ENCODE results near the gene ABCA1. TPM values are rescaled to one million over a fixed set of nuclear protein-coding genes. Genes with fewer than 3 reads are reported as not detected.
"Not testable (repeated sequence)": the region's sequence is repeated elsewhere in the genome, so short reads cannot be mapped to it uniquely, and the experiment has no call there.

The ABCA1 gene
- total RNA-seq, 2 donors from 2014 or later: 21.6 to 34.8 TPM

GRCh38 chr9:104856413-104856941 lies 71.5 kb downstream of the ABCA1 start:
- H3K36me3 ChIP-seq (ENCODE audit: control insufficient read depth, insufficient read depth, low read length): peaks cover 88% of the 10 kb centered on the region
- no peaks in the 10 kb centered on the region for H3K4me1 ChIP-seq (ENCODE audit: control insufficient read depth, insufficient read depth, low read length)
- Mint-ChIP-seq H3K9me3 (no peaks in the 10 kb centered on the region), H3K36me3 (ENCODE audit: low read depth) (peaks cover 47% of the 10 kb centered on the region), H3K4me1 (peaks cover 32% of the 10 kb centered on the region), H3K27me3 (ENCODE audit: insufficient read depth) (no peaks in the 10 kb centered on the region), H3K27ac (no peak overlapping the region), H3K4me3 (no peak overlapping the region)
- no peaks in the 10 kb centered on the region for H3K27me3 ChIP-seq (ENCODE audit: control insufficient read depth, insufficient read depth, low read length, poor library complexity, severe bottlenecking)
- no peaks in the 10 kb centered on the region for H3K9me3 ChIP-seq (ENCODE audit: control insufficient read depth, low read length)
- TF ChIP-seq CTCF (conservative IDR thresholded peaks at IDR 0.05): no peak
- 70 to 80% methylated on average over 1 to 5 of the region's 5 CpGs for WGBS, 2 experiments (ENCODE audit: insufficient coverage in 1 of 2, insufficient read length in 1 of 2)
- no peak overlapping the region for H3K4me3 ChIP-seq (ENCODE audit: low read length)
- no peak overlapping the region for H3K27ac ChIP-seq (ENCODE audit: low read depth, low read length)
- H3K9ac ChIP-seq (ENCODE audit: extremely low read depth, low read length, poor library complexity, severe bottlenecking): no peak overlapping the region
- DNase-seq: no peak

- TF ChIP-seq CTCF (conservative IDR thresholded peaks at IDR 0.05): no peak
These were observed 72.1 kb downstream of the ABCA1 start for GRCh38 chr9:104855807-104856206.

GRCh38 chr9:104855258-104855657 lies 72.7 kb downstream of the ABCA1 start:
- H3K27ac ChIP-seq (ENCODE audit: low read depth, low read length); H3K27me3 Mint-ChIP-seq (ENCODE audit: insufficient read depth); H3K9ac ChIP-seq (ENCODE audit: extremely low read depth, low read length, poor library complexity, severe bottlenecking); H3K9me3 Mint-ChIP-seq; H3K27me3 ChIP-seq (ENCODE audit: control insufficient read depth, insufficient read depth, low read length, poor library complexity, severe bottlenecking); H3K9me3 ChIP-seq (ENCODE audit: control insufficient read depth, low read length); H3K4me3 ChIP-seq (ENCODE audit: low read length); DNase-seq; H3K27ac Mint-ChIP-seq; H3K4me3 Mint-ChIP-seq; H3K4me1 ChIP-seq (ENCODE audit: control insufficient read depth, insufficient read depth, low read length): not testable (repeated sequence)
- Mint-ChIP-seq H3K4me1 (peaks cover 37% of the 10 kb centered on the region), H3K36me3 (ENCODE audit: low read depth) (peaks cover 44% of the 10 kb centered on the region)
- H3K36me3 ChIP-seq (ENCODE audit: control insufficient read depth, insufficient read depth, low read length): peaks cover 89% of the 10 kb centered on the region
- WGBS, 2 experiments (ENCODE audit: insufficient coverage in 1 of 2, insufficient read length in 1 of 2): 81 to 91% methylated on average over 5 to 7 of the region's 7 CpGs

More at GRCh38 chr9:104855807-104856206, 72.1 kb downstream of the ABCA1 start:
- no peak overlapping the region for H3K9ac ChIP-seq (ENCODE audit: extremely low read depth, low read length, poor library complexity, severe bottlenecking)
- Mint-ChIP-seq H3K4me1 (peaks cover 37% of the 10 kb centered on the region), H3K27me3 (ENCODE audit: insufficient read depth) (no peaks in the 10 kb centered on the region), H3K27ac (no peak overlapping the region), H3K36me3 (ENCODE audit: low read depth) (peaks cover 45% of the 10 kb centered on the region), H3K9me3 (no peaks in the 10 kb centered on the region), H3K4me3 (no peak overlapping the region)
- WGBS, 2 experiments (ENCODE audit: insufficient coverage in 1 of 2, insufficient read length in 1 of 2): 95 to 96% methylated on average over 3 of the region's 3 CpGs
- H3K4me3 ChIP-seq (ENCODE audit: low read length): no peak overlapping the region
- H3K27me3 ChIP-seq (ENCODE audit: control insufficient read depth, insufficient read depth, low read length, poor library complexity, severe bottlenecking): no peaks in the 10 kb centered on the region
- H3K9me3 ChIP-seq (ENCODE audit: control insufficient read depth, low read length): no peaks in the 10 kb centered on the region
- H3K36me3 ChIP-seq (ENCODE audit: control insufficient read depth, insufficient read depth, low read length): peaks cover 88% of the 10 kb centered on the region
- H3K27ac ChIP-seq (ENCODE audit: low read depth, low read length): no peak overlapping the region
- H3K4me1 ChIP-seq (ENCODE audit: control insufficient read depth, insufficient read depth, low read length): no peaks in the 10 kb centered on the region
- no peak for DNase-seq

- no peak overlapping the region for H3K4me3 Mint-ChIP-seq
- H3K27ac ChIP-seq (ENCODE audit: low read depth, low read length): no peak overlapping the region
- no peaks in the 10 kb centered on the region for H3K9me3 ChIP-seq (ENCODE audit: control insufficient read depth, low read length)
- no peak overlapping the region for H3K27ac Mint-ChIP-seq
- H3K9ac ChIP-seq (ENCODE audit: extremely low read depth, low read length, poor library complexity, severe bottlenecking): no peak overlapping the region
- peaks cover 41% of the 10 kb centered on the region for H3K36me3 Mint-ChIP-seq (ENCODE audit: low read depth)
- no peak overlapping the region for H3K4me3 ChIP-seq (ENCODE audit: low read length)
- no peaks in the 10 kb centered on the region for H3K9me3 Mint-ChIP-seq
- DNase-seq: no peak
- H3K4me1 ChIP-seq (ENCODE audit: control insufficient read depth, insufficient read depth, low read length): no peaks in the 10 kb centered on the region
- peaks cover 89% of the 10 kb centered on the region for H3K36me3 ChIP-seq (ENCODE audit: control insufficient read depth, insufficient read depth, low read length)
- H3K27me3 ChIP-seq (ENCODE audit: control insufficient read depth, insufficient read depth, low read length, poor library complexity, severe bottlenecking): no peaks in the 10 kb centered on the region
- WGBS, 2 experiments (ENCODE audit: insufficient coverage in 1 of 2, insufficient read length in 1 of 2): 94% methylated on average over 1 of the region's 1 CpG; no CpG with 5 or more reads in 1 of the 2 experiments
- H3K27me3 Mint-ChIP-seq (ENCODE audit: insufficient read depth): no peaks in the 10 kb centered on the region
- H3K4me1 Mint-ChIP-seq: peaks cover 37% of the 10 kb centered on the region
- TF ChIP-seq CTCF (conservative IDR thresholded peaks at IDR 0.05): no peak
These were observed 73.3 kb downstream of the ABCA1 start for GRCh38 chr9:104854613-104855012.
